Dendritic cell treated with granulocyte-macrophage colony-stimulating factor and Interleukin-4, amounts not matched to agents 40 ng/mL and 50 ng/mL, for 4 days (primary cell): Measurements from ENCODE around the gene TRDN.

Experiments used
- H3K27ac Mint-ChIP-seq: one replicate; pipeline ENCODE4 v1.8.0; 2022; ENCODE audit warnings: mild to moderate bottlenecking, mixed read lengths
- H3K27me3 Mint-ChIP-seq: one replicate; pipeline ENCODE4 v1.8.0; 2022; ENCODE audit warnings: mild to moderate bottlenecking, mixed read lengths
- H3K36me3 Mint-ChIP-seq: one replicate; pipeline ENCODE4 v1.8.0; 2022; ENCODE audit warnings: low read depth, mixed read lengths
- H3K4me1 Mint-ChIP-seq: one replicate; pipeline ENCODE4 v1.8.0; 2022; ENCODE audit warnings: low read depth, mixed read lengths
- H3K4me3 Mint-ChIP-seq: one replicate; pipeline ENCODE4 v1.8.0; 2022; ENCODE audit warnings: mild to moderate bottlenecking, moderate library complexity, mixed read lengths
- H3K9me3 Mint-ChIP-seq: one replicate; pipeline ENCODE4 v1.8.0; 2022; ENCODE audit warnings: mixed read lengths
- intact Hi-C: fragments of 100-400 bp; cut with micrococcal nuclease; formaldehyde crosslinking; loops from one replicate; pipeline ENCODE4 v1.15.0; 2022

TRDN gene, protein sequence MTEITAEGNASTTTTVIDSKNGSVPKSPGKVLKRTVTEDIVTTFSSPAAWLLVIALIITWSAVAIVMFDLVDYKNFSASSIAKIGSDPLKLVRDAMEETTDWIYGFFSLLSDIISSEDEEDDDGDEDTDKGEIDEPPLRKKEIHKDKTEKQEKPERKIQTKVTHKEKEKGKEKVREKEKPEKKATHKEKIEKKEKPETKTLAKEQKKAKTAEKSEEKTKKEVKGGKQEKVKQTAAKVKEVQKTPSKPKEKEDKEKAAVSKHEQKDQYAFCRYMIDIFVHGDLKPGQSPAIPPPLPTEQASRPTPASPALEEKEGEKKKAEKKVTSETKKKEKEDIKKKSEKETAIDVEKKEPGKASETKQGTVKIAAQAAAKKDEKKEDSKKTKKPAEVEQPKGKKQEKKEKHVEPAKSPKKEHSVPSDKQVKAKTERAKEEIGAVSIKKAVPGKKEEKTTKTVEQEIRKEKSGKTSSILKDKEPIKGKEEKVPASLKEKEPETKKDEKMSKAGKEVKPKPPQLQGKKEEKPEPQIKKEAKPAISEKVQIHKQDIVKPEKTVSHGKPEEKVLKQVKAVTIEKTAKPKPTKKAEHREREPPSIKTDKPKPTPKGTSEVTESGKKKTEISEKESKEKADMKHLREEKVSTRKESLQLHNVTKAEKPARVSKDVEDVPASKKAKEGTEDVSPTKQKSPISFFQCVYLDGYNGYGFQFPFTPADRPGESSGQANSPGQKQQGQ

GRCh38 chr6:123636782-123637181 is at the start of gene TRDN:
TSS of gene TRDN (minus strand) at chr6:123636950. CDS start at chr6:123636775, 175 bp downstream.
- intact Hi-C loops: no loop called here
- Mint-ChIP-seq H3K9me3 (no peaks in the 10 kb centered on the region), H3K36me3 (no peaks in the 10 kb centered on the region), H3K4me3 (no peak within 1 kb of the TSS), H3K27ac (no peak within 1 kb of the TSS), H3K4me1 (no peaks in the 10 kb centered on the region), H3K27me3 (no peaks in the 10 kb centered on the region)

GRCh38 chr6:123681957-123682462 is 45.3 kb upstream of the TRDN start:
- no peaks in the 10 kb centered on the region for H3K4me1 Mint-ChIP-seq
- no peaks in the 10 kb centered on the region for H3K27me3 Mint-ChIP-seq
- intact Hi-C loops: no loop called here
- no peak overlapping the region for H3K4me3 Mint-ChIP-seq
- H3K27ac Mint-ChIP-seq: no peak overlapping the region
- no peaks in the 10 kb centered on the region for H3K9me3 Mint-ChIP-seq
- H3K36me3 Mint-ChIP-seq: no peaks in the 10 kb centered on the region

GRCh38 chr6:123677897-123678296 is 41.1 kb upstream of the TRDN start:
- Mint-ChIP-seq H3K36me3 (no peaks in the 10 kb centered on the region), H3K4me1 (no peaks in the 10 kb centered on the region), H3K27me3 (no peaks in the 10 kb centered on the region), H3K4me3 (no peak overlapping the region), H3K9me3 (peaks cover 21% of the 10 kb centered on the region), H3K27ac (no peak overlapping the region)
- intact Hi-C loops: no loop called here

- intact Hi-C loops: no loop called here
- peaks cover 21% of the 10 kb centered on the region for H3K9me3 Mint-ChIP-seq
- no peaks in the 10 kb centered on the region for H3K27me3 Mint-ChIP-seq
- H3K36me3 Mint-ChIP-seq: no peaks in the 10 kb centered on the region
- no peak overlapping the region for H3K27ac Mint-ChIP-seq
- H3K4me3 Mint-ChIP-seq: no peak overlapping the region
- no peaks in the 10 kb centered on the region for H3K4me1 Mint-ChIP-seq
Measured at GRCh38 chr6:123676793-123677192, 40.0 kb upstream of the TRDN start.

DNA sequence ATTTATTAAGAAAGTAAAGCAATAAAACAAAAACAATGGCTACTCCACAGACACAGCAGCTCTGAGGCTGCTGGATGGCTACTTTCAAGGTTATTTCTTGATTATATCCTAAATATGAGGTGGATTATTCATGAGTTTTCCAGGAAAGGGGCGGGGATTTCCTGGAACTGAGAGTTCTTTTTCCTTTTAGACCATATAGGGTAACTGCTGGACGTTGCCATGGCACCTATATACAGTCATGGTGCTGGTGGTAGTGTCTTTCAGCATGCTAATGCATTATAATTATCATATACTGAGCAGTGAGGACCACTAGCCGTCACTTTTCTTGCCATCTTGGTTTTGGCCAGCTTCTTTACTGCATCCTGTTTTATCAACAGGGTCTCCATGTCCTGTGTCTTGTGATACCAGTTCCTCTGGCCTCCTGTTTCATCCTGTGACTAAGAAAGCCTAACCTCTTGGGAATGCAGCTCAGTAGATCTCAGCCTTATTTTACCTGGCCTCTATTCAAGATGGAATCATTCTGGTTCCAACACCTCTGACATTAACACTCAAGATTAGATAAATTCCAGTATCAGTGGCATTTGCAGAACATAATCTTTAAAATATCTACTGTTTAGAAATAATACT is 32.3 kb upstream of the TRDN start:
- H3K4me3 Mint-ChIP-seq: no peak overlapping the region
- no peak overlapping the region for H3K27ac Mint-ChIP-seq
- peaks cover 7% of the 10 kb centered on the region for H3K9me3 Mint-ChIP-seq
- no peaks in the 10 kb centered on the region for H3K4me1 Mint-ChIP-seq
- H3K27me3 Mint-ChIP-seq: no peaks in the 10 kb centered on the region
- intact Hi-C loops: no loop called here
- no peaks in the 10 kb centered on the region for H3K36me3 Mint-ChIP-seq

DNA sequence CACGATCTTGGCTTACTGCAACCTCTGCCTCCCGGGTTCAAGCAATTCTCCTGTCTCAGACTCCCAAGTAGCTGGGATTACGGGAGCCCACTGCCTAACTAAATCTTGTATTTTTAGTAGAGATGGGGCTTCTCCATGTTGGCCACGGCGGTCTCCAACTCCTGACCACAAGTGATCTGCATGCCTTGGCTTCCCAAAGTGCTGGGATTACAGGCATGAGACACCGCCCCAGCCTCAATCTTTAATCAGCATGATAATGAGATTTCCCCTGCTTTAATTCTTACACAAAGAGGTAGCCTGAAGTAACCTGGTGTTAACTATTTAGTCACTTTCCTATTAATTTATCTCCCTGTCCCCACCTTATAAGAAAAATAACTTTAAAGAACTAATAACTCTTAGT is 31.3 kb upstream of the TRDN start:
- Mint-ChIP-seq H3K9me3 (no peaks in the 10 kb centered on the region), H3K4me1 (no peaks in the 10 kb centered on the region), H3K4me3 (no peak overlapping the region), H3K36me3 (no peaks in the 10 kb centered on the region), H3K27me3 (no peaks in the 10 kb centered on the region), H3K27ac (no peak overlapping the region)
- intact Hi-C loops: no loop called here

- H3K9me3 Mint-ChIP-seq: no peaks in the 10 kb centered on the region
- H3K4me3 Mint-ChIP-seq: no peak overlapping the region
- intact Hi-C loops: no loop called here
- H3K36me3 Mint-ChIP-seq: no peaks in the 10 kb centered on the region
- H3K27me3 Mint-ChIP-seq: no peaks in the 10 kb centered on the region
- H3K4me1 Mint-ChIP-seq: no peaks in the 10 kb centered on the region
- H3K27ac Mint-ChIP-seq: no peak overlapping the region
Measured at GRCh38 chr6:123663436-123663835, 26.7 kb upstream of the TRDN start.

GRCh38 chr6:123662757-123663156 is 26.0 kb upstream of the TRDN start:
- Mint-ChIP-seq H3K36me3 (no peaks in the 10 kb centered on the region), H3K4me1 (no peaks in the 10 kb centered on the region), H3K4me3 (no peak overlapping the region), H3K27ac (no peak overlapping the region), H3K27me3 (no peaks in the 10 kb centered on the region), H3K9me3 (no peaks in the 10 kb centered on the region)
- intact Hi-C loops: no loop called here

GRCh38 chr6:123661105-123661891 is 24.5 kb upstream of the TRDN start:
- Mint-ChIP-seq H3K4me3 (no peak overlapping the region), H3K4me1 (no peaks in the 10 kb centered on the region), H3K9me3 (no peaks in the 10 kb centered on the region), H3K36me3 (no peaks in the 10 kb centered on the region), H3K27ac (no peak overlapping the region), H3K27me3 (no peaks in the 10 kb centered on the region)
- intact Hi-C loops: no loop called here

- H3K36me3 Mint-ChIP-seq: no peaks in the 10 kb centered on the region
- H3K4me3 Mint-ChIP-seq: no peak overlapping the region
- H3K4me1 Mint-ChIP-seq: no peaks in the 10 kb centered on the region
- H3K27me3 Mint-ChIP-seq: no peaks in the 10 kb centered on the region
- H3K9me3 Mint-ChIP-seq: no peaks in the 10 kb centered on the region
- intact Hi-C loops: no loop called here
- no peak overlapping the region for H3K27ac Mint-ChIP-seq
Measured at GRCh38 chr6:123659960-123660748, 23.4 kb upstream of the TRDN start.

DNA sequence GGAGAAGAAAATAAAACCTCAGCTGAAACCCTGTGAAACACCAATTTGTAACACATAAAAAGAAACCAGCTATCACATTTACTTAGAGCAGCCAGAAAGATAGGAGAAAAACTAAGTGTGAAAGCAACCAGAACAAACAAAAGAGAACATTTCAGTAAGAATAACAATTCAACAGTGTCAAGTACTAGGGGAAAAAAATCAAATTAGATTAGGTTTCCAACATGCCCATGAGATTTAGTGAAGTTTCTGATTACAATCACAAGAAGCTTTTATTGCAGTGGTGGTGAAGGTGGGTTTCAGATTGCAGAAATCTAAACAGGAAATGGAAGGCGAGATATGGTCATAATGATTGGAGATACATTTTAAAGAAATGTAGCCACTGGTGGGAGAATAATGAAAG is 22.1 kb upstream of the TRDN start:
- Mint-ChIP-seq H3K27ac (no peak overlapping the region), H3K9me3 (no peaks in the 10 kb centered on the region), H3K27me3 (no peaks in the 10 kb centered on the region), H3K36me3 (no peaks in the 10 kb centered on the region), H3K4me3 (no peak overlapping the region), H3K4me1 (no peaks in the 10 kb centered on the region)
- intact Hi-C loops: no loop called here

GRCh38 chr6:123655521-123656306 is 19.0 kb upstream of the TRDN start:
- Mint-ChIP-seq H3K27me3 (no peaks in the 10 kb centered on the region), H3K9me3 (no peaks in the 10 kb centered on the region), H3K4me3 (no peak overlapping the region), H3K36me3 (no peaks in the 10 kb centered on the region), H3K4me1 (no peaks in the 10 kb centered on the region), H3K27ac (no peak overlapping the region)
- intact Hi-C loops: no loop called here
